Stomach (tissue), 4 donors: ENCODE results near the gene CDKL1.

Experiments
- POLR2A ChIP-seq, 4 donors: fragments of 450-650 bp; IDR thresholded peaks; one replicate each; pipeline ENCODE4 v1.6.1; 2016; ENCODE audit warnings: antibody characterized with exemption in 4 of 4, control low read depth in 2 of 4, mild to moderate bottlenecking in 1 of 4, moderate library complexity in 1 of 4
- TF ChIP-seq, protein P1 (sequence below), 7 experiments: fragments of 450-650 bp in 4 of 7; fragments of 200-600 bp in 3 of 7; sonication (generic) in 3 of 7; IDR thresholded peaks; one replicate each; pipeline ENCODE4 v1.5.1; 2016 to 2019; ENCODE audit warnings: antibody characterized with exemption in 7 of 7, control low read depth in 2 of 7, mild to moderate bottlenecking in 1 of 7

- TF ChIP-seq, protein P1, sequence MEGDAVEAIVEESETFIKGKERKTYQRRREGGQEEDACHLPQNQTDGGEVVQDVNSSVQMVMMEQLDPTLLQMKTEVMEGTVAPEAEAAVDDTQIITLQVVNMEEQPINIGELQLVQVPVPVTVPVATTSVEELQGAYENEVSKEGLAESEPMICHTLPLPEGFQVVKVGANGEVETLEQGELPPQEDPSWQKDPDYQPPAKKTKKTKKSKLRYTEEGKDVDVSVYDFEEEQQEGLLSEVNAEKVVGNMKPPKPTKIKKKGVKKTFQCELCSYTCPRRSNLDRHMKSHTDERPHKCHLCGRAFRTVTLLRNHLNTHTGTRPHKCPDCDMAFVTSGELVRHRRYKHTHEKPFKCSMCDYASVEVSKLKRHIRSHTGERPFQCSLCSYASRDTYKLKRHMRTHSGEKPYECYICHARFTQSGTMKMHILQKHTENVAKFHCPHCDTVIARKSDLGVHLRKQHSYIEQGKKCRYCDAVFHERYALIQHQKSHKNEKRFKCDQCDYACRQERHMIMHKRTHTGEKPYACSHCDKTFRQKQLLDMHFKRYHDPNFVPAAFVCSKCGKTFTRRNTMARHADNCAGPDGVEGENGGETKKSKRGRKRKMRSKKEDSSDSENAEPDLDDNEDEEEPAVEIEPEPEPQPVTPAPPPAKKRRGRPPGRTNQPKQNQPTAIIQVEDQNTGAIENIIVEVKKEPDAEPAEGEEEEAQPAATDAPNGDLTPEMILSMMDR (IDR thresholded peaks at IDR 0.05) = no peak
- TF ChIP-seq POLR2A (IDR thresholded peaks at IDR 0.05) = no peak
Measured at GRCh38 chr14:50366115-50366514, 30.6 kb downstream of the CDKL1 start.
